ENCODE measurements around the gene GFOD2. TPM values are rescaled to one million over a fixed set of nuclear protein-coding genes. Genes with fewer than 3 reads are reported as not detected.

Gene GFOD2
- total and polyA plus RNA-seq, 2 of the 8 experiments (the other 6 are each of a cell fraction or from before 2014, with no cell fraction given), result 21.4 to 33.2 TPM

DNA sequence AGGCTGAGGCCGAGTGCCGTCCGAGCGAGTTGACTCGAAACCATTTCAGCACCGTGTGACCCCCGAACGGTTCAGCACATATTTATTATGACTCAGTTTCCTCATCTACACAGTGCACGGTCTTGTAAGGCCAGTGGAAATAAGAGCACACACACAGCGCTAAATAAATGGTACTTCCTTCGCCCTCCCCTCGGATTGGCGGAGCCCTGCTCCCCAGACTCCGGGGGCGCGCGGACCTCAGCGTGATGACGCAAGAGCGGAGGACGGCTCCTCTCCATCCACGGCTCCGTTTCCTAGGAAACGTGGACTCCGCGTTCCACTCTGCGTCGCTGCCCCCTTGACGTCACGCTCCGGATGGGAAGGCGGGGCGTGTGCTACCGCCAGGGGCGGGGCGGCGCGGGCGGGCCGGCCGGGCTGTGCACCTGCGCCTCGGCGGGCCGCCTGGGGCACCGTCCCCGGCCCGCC, 58.5 kb downstream of the GFOD2 start, which contains the start of gene PARD6A (continued):
- TF ChIP-seq SP1 (IDR thresholded peaks at IDR 0.05; ENCODE audit: low read depth, low read length) (0 out of 2 replicates have a peak, but pooled peaks have one; percentile 5), TCF12 (IDR thresholded peaks at IDR 0.05; ENCODE audit: low read depth, low read length) (0 out of 2 replicates have a peak, but pooled peaks have one; percentile 24), E2F6 (IDR thresholded peaks at IDR 0.05) (no peak), RXRA (IDR thresholded peaks at IDR 0.05; ENCODE audit: insufficient read depth, low read depth, low read length) (no peak), KDM4A (IDR thresholded peaks at IDR 0.05; ENCODE audit: low read depth, low read length, severe bottlenecking) (no peak), SIX5 (IDR thresholded peaks at IDR 0.05; ENCODE audit: low read depth, low read length) (no peak), RNF2 (IDR thresholded peaks at IDR 0.05; ENCODE audit: borderline replicate concordance, low read depth, low read length, missing control alignments, poor library complexity, severe bottlenecking) (no peak), KDM1A (IDR thresholded peaks at IDR 0.05; ENCODE audit: borderline replicate concordance, low read length) (no peak), SUZ12 (IDR thresholded peaks at IDR 0.05; ENCODE audit: low read length) (no peak), BCL11A (IDR thresholded peaks at IDR 0.05; ENCODE audit: low read depth in 2 of 2, low read length in 2 of 2) (no peak), CREB1 (IDR thresholded peaks at IDR 0.05) (peak; percentile 98), JUND (IDR thresholded peaks at IDR 0.05; ENCODE audit: low read length) (peak; percentile 66; the same call in 1 of the 2 replicates), RAD21 (IDR thresholded peaks at IDR 0.05 in 1 of 2, conservative IDR thresholded peaks at IDR 0.05 in 1 of 2; ENCODE audit: low read depth in 2 of 2, low read length in 2 of 2) (no peak)

Measured in H1 (cell line).